Femur (tissue), 1 donor: ENCODE measurements around the gene AQP2.

ENCODE experiments used
- DNase-seq: peaks from one replicate; pipeline ENCODE4 v3.0.0-alpha.2; 2017

Gene AQP2

GRCh38 chr12:49957570-49957967 lies 7.0 kb downstream of the AQP2 start:
- DNase-seq: no peak

- no peak for DNase-seq
These were observed 9.3 kb downstream of the AQP2 start for GRCh38 chr12:49959685-49960473.

GRCh38 chr12:49960474-49961110 lies 10.1 kb downstream of the AQP2 start:
- DNase-seq: no peak

GRCh38 chr12:49961111-49961922 lies 10.8 kb downstream of the AQP2 start, which contains the start of gene AQP5:
Gene AQP5, plus strand, starts transcription at chr12:49961872. Its CDS starts 146 bp downstream, at chr12:49962018.
- DNase-seq: no peak

- DNase-seq: no peak
These were observed 11.6 kb downstream of the AQP2 start for GRCh38 chr12:49961993-49962764.

- DNase-seq: no peak
These were observed 12.6 kb downstream of the AQP2 start for GRCh38 chr12:49962861-49963765.

- DNase-seq: no peak
These were observed 13.7 kb downstream of the AQP2 start for GRCh38 chr12:49963976-49964815.

GRCh38 chr12:49964849-49965624 lies 14.5 kb downstream of the AQP2 start:
- DNase-seq: no peak

- DNase-seq: no peak
These were observed 15.3 kb downstream of the AQP2 start for GRCh38 chr12:49965836-49966235.

GRCh38 chr12:49966511-49967041 lies 16.0 kb downstream of the AQP2 start:
- DNase-seq: no peak

GRCh38 chr12:49967042-49967776 lies 16.7 kb downstream of the AQP2 start:
- peak; percentile 94 for DNase-seq

- no peak for DNase-seq
These were observed 17.3 kb downstream of the AQP2 start for GRCh38 chr12:49967777-49968250.

GRCh38 chr12:49968471-49968870 lies 17.9 kb downstream of the AQP2 start:
- no peak for DNase-seq

- DNase-seq: no peak
These were observed 18.5 kb downstream of the AQP2 start for GRCh38 chr12:49969027-49969426.

GRCh38 chr12:49969651-49970429 lies 19.3 kb downstream of the AQP2 start:
- no peak for DNase-seq

GRCh38 chr12:49970658-49971057 lies 20.1 kb downstream of the AQP2 start:
- DNase-seq: no peak

GRCh38 chr12:49971141-49971540 lies 20.6 kb downstream of the AQP2 start:
- DNase-seq: no peak

GRCh38 chr12:49972129-49972528 lies 21.6 kb downstream of the AQP2 start:
- no peak for DNase-seq
